Posterior cingulate gyrus (tissue), 11 donors: ENCODE measurements around the gene EIF5A.

Source experiments
- DNase-seq, 10 donors: peaks; one replicate each; pipeline versions ENCODE4 v3.0.0 to v3.0.0-alpha.2; 2020 to 2021; ENCODE audit warnings: mixed read lengths in 3 of 10
- intact Hi-C: fragments of 100-400 bp; cut with DNase I; formaldehyde crosslinking; loops from one replicate; pipeline ENCODE4 v1.15.1; 2023

The EIF5A gene

GRCh38 chr17:7348478-7349242 is 41.2 kb downstream of the EIF5A start:
- intact Hi-C loops: no loop called here
- DNase-seq: peak in 1 of 10 donors; percentile 72

GRCh38 chr17:7351665-7352502 is 44.5 kb downstream of the EIF5A start, which contains the start of gene KCTD11:
Gene KCTD11, plus strand, starts transcription at chr17:7352162.
- peak; percentile 73 to 97 (median 80) for DNase-seq
- intact Hi-C loops: loop anchor here (2.0 to 10.0 kb wide), 4 partner anchors 35 to 210 kb away; partner anchors contain the start of genes POLR2A, SENP3, SLC35G6 and TMEM256

GRCh38 chr17:7352503-7352889 is 45.1 kb downstream of the EIF5A start:
- intact Hi-C loops: loop anchor here (5.0 to 10.0 kb wide), 3 partner anchors 35 to 210 kb away; partner anchors contain the start of genes POLR2A, SENP3 and SLC35G6
- no peak for DNase-seq

GRCh38 chr17:7352910-7353635 is 45.6 kb downstream of the EIF5A start:
- intact Hi-C loops: loop anchor here (5.0 to 10.0 kb wide), 3 partner anchors 34 to 209 kb away; partner anchors contain the start of genes POLR2A, SENP3 and SLC35G6
- no peak for DNase-seq

- DNase-seq: no peak
- intact Hi-C loops: loop anchor here (5.0 to 10.0 kb wide), 3 partner anchors 33 to 208 kb away; partner anchors contain the start of genes POLR2A, SENP3 and SLC35G6
These were observed 46.9 kb downstream of the EIF5A start for GRCh38 chr17:7354262-7354843.

- peak in 8 of 10 donors; percentile 48 to 96 (median 71) for DNase-seq
- intact Hi-C loops: loop anchor here (5.0 to 10.0 kb wide), 2 partner anchors 82 to 130 kb away; partner anchors contain the start of genes FGF11, POLR2A, SLC35G6 and TMEM102
These were observed 47.6 kb downstream of the EIF5A start, which contains the start of gene TMEM95 for GRCh38 chr17:7355053-7355452. Gene TMEM95, plus strand, starts transcription at chr17:7355156. Its CDS starts 49 bp downstream, at chr17:7355205.

GRCh38 chr17:7355573-7355972 is 48.1 kb downstream of the EIF5A start:
- no peak for DNase-seq
- intact Hi-C loops: loop anchor here (5.0 to 10.0 kb wide), 2 partner anchors 82 to 129 kb away; partner anchors contain the start of genes FGF11, POLR2A, SLC35G6 and TMEM102

- intact Hi-C loops: loop anchor here (5.0 to 10.0 kb wide), 2 partner anchors 81 to 129 kb away; partner anchors contain the start of genes FGF11, POLR2A, SLC35G6 and TMEM102
- peak; percentile 47 to 96 (median 74) for DNase-seq
These were observed 48.7 kb downstream of the EIF5A start for GRCh38 chr17:7356072-7356549.

GRCh38 chr17:7356756-7357155 is 49.3 kb downstream of the EIF5A start:
- DNase-seq: no peak
- intact Hi-C loops: loop anchor here (5.0 to 10.0 kb wide), 2 partner anchors 81 to 128 kb away; partner anchors contain the start of genes FGF11, POLR2A, SLC35G6 and TMEM102

GRCh38 chr17:7357381-7357780 is 50.0 kb downstream of the EIF5A start:
- DNase-seq: no peak
- intact Hi-C loops: loop anchor here (5.0 to 10.0 kb wide), 2 partner anchors 80 to 127 kb away; partner anchors contain the start of genes FGF11, POLR2A, SLC35G6 and TMEM102

- DNase-seq: no peak
- intact Hi-C loops: no loop called here
These were observed 54.5 kb downstream of the EIF5A start for GRCh38 chr17:7361906-7362305.
